EL (cell line): Measurements from ENCODE around the gene PRR33.
"Not testable (repeated sequence)": the region's sequence is repeated elsewhere in the genome, so short reads cannot be mapped to it uniquely, and the experiment has no call there.

Source experiments
- DNase-seq: peaks from one replicate; pipeline ENCODE4 v3.0.0-alpha.2; 2016

The PRR33 gene

GRCh38 chr11:1891831-1892115 is at the start of gene PRR33:
Gene PRR33 (minus strand): TSS chr11:1891895. CDS start chr11:1890584, 1,311 bp downstream.
- DNase-seq, result no peak

- DNase-seq, result not testable (repeated sequence)
Observed at GRCh38 chr11:1939788-1940187, 48.1 kb upstream of the PRR33 start.

- no peak for DNase-seq
Observed at GRCh38 chr11:1939006-1939625, 47.4 kb upstream of the PRR33 start.

- DNase-seq, result no peak
Observed at GRCh38 chr11:1938343-1939005, 46.8 kb upstream of the PRR33 start.

- DNase-seq, result no peak
Observed at GRCh38 chr11:1937616-1938342, 46.1 kb upstream of the PRR33 start.

GRCh38 chr11:1936781-1937615 is 45.3 kb upstream of the PRR33 start:
- DNase-seq, result no peak

GRCh38 chr11:1936072-1936780 is 44.5 kb upstream of the PRR33 start:
- no peak for DNase-seq

- no peak for DNase-seq
Observed at GRCh38 chr11:1935156-1936071, 43.7 kb upstream of the PRR33 start.

GRCh38 chr11:1934335-1935155 is 42.9 kb upstream of the PRR33 start:
- DNase-seq, result no peak

GRCh38 chr11:1933416-1934334 is 42.0 kb upstream of the PRR33 start:
- DNase-seq, result no peak

- DNase-seq, result no peak
Observed at GRCh38 chr11:1932681-1933080, 41.0 kb upstream of the PRR33 start.

- no peak for DNase-seq
Observed at GRCh38 chr11:1932105-1932480, 40.4 kb upstream of the PRR33 start.

GRCh38 chr11:1931341-1932104 is 39.8 kb upstream of the PRR33 start:
- no peak for DNase-seq

GRCh38 chr11:1930462-1930830 is 38.8 kb upstream of the PRR33 start:
- no peak for DNase-seq

- no peak for DNase-seq
Observed at GRCh38 chr11:1929621-1930461, 38.1 kb upstream of the PRR33 start.

GRCh38 chr11:1928891-1929541 is 37.3 kb upstream of the PRR33 start:
- no peak for DNase-seq

- no peak for DNase-seq
Observed at GRCh38 chr11:1928470-1928890, 36.8 kb upstream of the PRR33 start.
